HFFc6 (cell line): ENCODE measurements around the gene AP5M1. TPM values are rescaled to one million over a fixed set of nuclear protein-coding genes. Genes with fewer than 3 reads are reported as not detected.

Source experiments
- DNase-seq: peaks from one replicate; pipeline ENCODE4 v3.0.0-alpha.2; 2018
- H3K27ac Mint-ChIP-seq: 2 replicates; pipeline ENCODE4 v1.8.0; 2020; ENCODE audit warnings: mild to moderate bottlenecking, mixed read lengths
- H3K27me3 Mint-ChIP-seq: 2 replicates; pipeline ENCODE4 v1.8.0; 2021; ENCODE audit warnings: mild to moderate bottlenecking, moderate library complexity, mixed read lengths; ENCODE audit not compliant: insufficient read depth
- H3K36me3 Mint-ChIP-seq: 2 replicates; pipeline ENCODE4 v1.8.0; 2021; ENCODE audit warnings: low read depth, mixed read lengths
- H3K4me1 Mint-ChIP-seq: 2 replicates; pipeline ENCODE4 v1.8.0; 2020; ENCODE audit warnings: low read depth, mixed read lengths
- H3K4me3 Mint-ChIP-seq: 2 replicates; pipeline ENCODE4 v1.8.0; 2020; ENCODE audit warnings: mild to moderate bottlenecking, moderate library complexity, mixed read lengths
- H3K9me3 Mint-ChIP-seq: 2 replicates; pipeline ENCODE4 v1.8.0; 2020; ENCODE audit warnings: mild to moderate bottlenecking, mixed read lengths
- CTCF ChIP-seq: fragments of 200-600 bp; sonication (generic); IDR thresholded peaks from 2 replicates; pipeline ENCODE4 v1.5.0; 2021; ENCODE audit warnings: antibody characterized with exemption, mild to moderate bottlenecking
- total RNA-seq, 6 experiments: library from RNA; stranded (reverse); fragmentation: NEBNext Ultra II Directional; extraction: Animal tissue kit (Norgen Biotek cat#: 25700); gene quantifications; 2 replicates in 1 of 6; 3 replicates in 5 of 6; pipeline ENCODE4 v1.2.3, GENCODE V29; 2021

Gene AP5M1
- total RNA-seq, 6 experiments from 2014 or later: 37.2 to 54.9 (median 44.9) TPM

GRCh38 chr14:57302883-57303282 lies 34.1 kb downstream of the AP5M1 start:
- DNase-seq: no peak
- Mint-ChIP-seq H3K9me3 (no peaks in the 10 kb centered on the region), H3K27me3 (peaks cover 4% of the 10 kb centered on the region), H3K36me3 (no peaks in the 10 kb centered on the region), H3K4me1 (no peaks in the 10 kb centered on the region), H3K27ac (no peak overlapping the region), H3K4me3 (no peak overlapping the region)
- TF ChIP-seq CTCF: no peak

GRCh38 chr14:57314396-57315089 lies 45.8 kb downstream of the AP5M1 start:
- H3K27ac Mint-ChIP-seq: no peak overlapping the region
- no peak for DNase-seq
- H3K4me1 Mint-ChIP-seq: no peaks in the 10 kb centered on the region
- TF ChIP-seq CTCF: no peak
- H3K9me3 Mint-ChIP-seq: no peaks in the 10 kb centered on the region
- no peaks in the 10 kb centered on the region for H3K36me3 Mint-ChIP-seq
- H3K4me3 Mint-ChIP-seq: no peak overlapping the region
- H3K27me3 Mint-ChIP-seq: peaks cover 3% of the 10 kb centered on the region; the same call in 1 of the 2 replicates

- TF ChIP-seq CTCF: peak; percentile 95
Measured at GRCh38 chr14:57317248-57317833, 48.6 kb downstream of the AP5M1 start.

GRCh38 chr14:57319636-57320192 lies 50.9 kb downstream of the AP5M1 start:
- Mint-ChIP-seq H3K9me3 (no peaks in the 10 kb centered on the region), H3K27ac (no peak overlapping the region)
- no peak for DNase-seq

More at GRCh38 chr14:57317248-57317833, 48.6 kb downstream of the AP5M1 start:
- Mint-ChIP-seq H3K27me3 (peaks cover 3% of the 10 kb centered on the region; the same call in 1 of the 2 replicates), H3K9me3 (no peaks in the 10 kb centered on the region), H3K4me1 (no peaks in the 10 kb centered on the region), H3K27ac (no peak overlapping the region), H3K4me3 (no peak overlapping the region), H3K36me3 (no peaks in the 10 kb centered on the region)
- DNase-seq: peak; percentile 67

GRCh38 chr14:57323721-57324120 lies 55.0 kb downstream of the AP5M1 start:
- Mint-ChIP-seq H3K27me3 (no peaks in the 10 kb centered on the region; the same call in none of the 2 replicates), H3K36me3 (no peaks in the 10 kb centered on the region), H3K9me3 (no peaks in the 10 kb centered on the region), H3K27ac (no peak overlapping the region), H3K4me1 (no peaks in the 10 kb centered on the region), H3K4me3 (no peak overlapping the region)
- TF ChIP-seq CTCF: no peak
- no peak for DNase-seq

More at GRCh38 chr14:57319636-57320192, 50.9 kb downstream of the AP5M1 start:
- H3K4me3 Mint-ChIP-seq: no peak overlapping the region
- H3K27me3 Mint-ChIP-seq: peaks cover 2% of the 10 kb centered on the region
- H3K4me1 Mint-ChIP-seq: no peaks in the 10 kb centered on the region
- no peak for TF ChIP-seq CTCF
- H3K36me3 Mint-ChIP-seq: no peaks in the 10 kb centered on the region
